Peyer's patch (tissue), 4 donors: ENCODE measurements around the gene TRMT2A. TPM values are rescaled to one million over a fixed set of nuclear protein-coding genes. Genes with fewer than 3 reads are reported as not detected.

Source experiments
- DNase-seq, 3 donors: peaks; one replicate each; pipeline ENCODE4 v3.0.0-alpha.2; 2017 to 2019
- H3K27ac ChIP-seq, 4 donors: fragments of 200-600 bp; sonication (generic); one replicate each; pipeline ENCODE4 v1.5.1; 2016 to 2019
- H3K27me3 ChIP-seq, 2 donors: fragments of 200-600 bp; sonication (generic); one replicate each; pipeline ENCODE4 v1.5.1; 2019
- H3K36me3 ChIP-seq, 3 donors: fragments of 200-600 bp; sonication (generic); one replicate each; pipeline ENCODE4 v1.5.1; 2016 to 2019
- H3K4me1 ChIP-seq, 4 donors: fragments of 200-600 bp; sonication (generic); one replicate each; pipeline ENCODE4 v1.5.1; 2016 to 2019
- H3K4me3 ChIP-seq, 4 donors: fragments of 200-600 bp; sonication (generic); 1 replicate in 3 of 4; 2 replicates in 1 of 4; pipeline ENCODE4 v1.5.1; 2016 to 2019; ENCODE audit warnings: mild to moderate bottlenecking in 1 of 4
- H3K9me3 ChIP-seq, 4 donors: fragments of 200-600 bp; sonication (generic); one replicate each; pipeline ENCODE4 v1.5.1; 2016 to 2019; ENCODE audit warnings: mild to moderate bottlenecking in 1 of 4
- CTCF ChIP-seq, 6 experiments: fragments of 450-650 bp in 4 of 6; fragments of 200-600 bp in 2 of 6; sonication (generic) in 1 of 6; IDR thresholded peaks; one replicate each; pipeline ENCODE4 v1.5.1; 2017 to 2019; ENCODE audit warnings: antibody characterized with exemption in 6 of 6, mild to moderate bottlenecking in 3 of 6, moderate library complexity in 1 of 6
- POLR2A ChIP-seq, 2 donors: fragments of 450-650 bp; IDR thresholded peaks; one replicate each; pipeline ENCODE4 v1.5.1; 2017; ENCODE audit warnings: antibody characterized with exemption in 2 of 2, mild to moderate bottlenecking in 2 of 2, moderate library complexity in 2 of 2
- total RNA-seq, 4 donors: library from RNA; depleted of rRNA; stranded (reverse); fragments of >200 nt; gene quantifications; one replicate each; pipeline ENCODE4 v1.1.0, GENCODE V29; 2016

Gene TRMT2A
- total RNA-seq, 4 donors from 2014 or later = 26.8 to 134 (median 86.9) TPM

GRCh38 chr22:20138868-20139267, 21.8 kb upstream of the TRMT2A start:
- H3K9me3 ChIP-seq = no peaks in the 10 kb centered on the region
- TF ChIP-seq POLR2A (IDR thresholded peaks at IDR 0.05) = no peak
- no peak for TF ChIP-seq CTCF (IDR thresholded peaks at IDR 0.05)
- H3K4me3 ChIP-seq = no peak overlapping the region
- no peak overlapping the region for H3K27ac ChIP-seq
- peaks cover 0 to 8% (median 0%) of the 10 kb centered on the region in 3 donors for H3K36me3 ChIP-seq
- no peak for DNase-seq
- H3K27me3 ChIP-seq = no peaks in the 10 kb centered on the region
- peaks cover 0 to 23% (median 3%) of the 10 kb centered on the region in 4 donors for H3K4me1 ChIP-seq

GRCh38 chr22:20138417-20138738, 21.4 kb upstream of the TRMT2A start:
- DNase-seq = no peak
- peaks cover 0 to 8% (median 0%) of the 10 kb centered on the region in 3 donors for H3K36me3 ChIP-seq
- H3K4me1 ChIP-seq = peaks cover 0 to 28% (median 6%) of the 10 kb centered on the region in 4 donors
- H3K27ac ChIP-seq = no peak overlapping the region
- no peaks in the 10 kb centered on the region for H3K9me3 ChIP-seq
- no peak for TF ChIP-seq CTCF (IDR thresholded peaks at IDR 0.05)
- no peak overlapping the region for H3K4me3 ChIP-seq
- no peaks in the 10 kb centered on the region for H3K27me3 ChIP-seq

- no peak for TF ChIP-seq CTCF (IDR thresholded peaks at IDR 0.05)
- TF ChIP-seq POLR2A (IDR thresholded peaks at IDR 0.05) = no peak
- peaks cover 0 to 33% (median 10%) of the 10 kb centered on the region in 4 donors for H3K4me1 ChIP-seq
- H3K4me3 ChIP-seq = no peak overlapping the region
- H3K27ac ChIP-seq = no peak overlapping the region
- H3K36me3 ChIP-seq = peaks cover 0 to 8% (median 0%) of the 10 kb centered on the region in 3 donors
- H3K9me3 ChIP-seq = no peaks in the 10 kb centered on the region
- H3K27me3 ChIP-seq = no peaks in the 10 kb centered on the region
- no peak for DNase-seq
Measured at GRCh38 chr22:20137671-20138416, 20.8 kb upstream of the TRMT2A start.

GRCh38 chr22:20137113-20137512, 20.1 kb upstream of the TRMT2A start:
- no peak for TF ChIP-seq CTCF (IDR thresholded peaks at IDR 0.05)
- TF ChIP-seq POLR2A (IDR thresholded peaks at IDR 0.05) = no peak
- Histone ChIP-seq H3K36me3 (peaks cover 0 to 8% (median 0%) of the 10 kb centered on the region in 3 donors), H3K9me3 (no peaks in the 10 kb centered on the region), H3K4me1 (peaks cover 0 to 39% (median 16%) of the 10 kb centered on the region in 4 donors), H3K4me3 (no peak overlapping the region), H3K27me3 (no peaks in the 10 kb centered on the region), H3K27ac (no peak overlapping the region)
- no peak for DNase-seq

GRCh38 chr22:20136603-20136873, 19.5 kb upstream of the TRMT2A start:
- no peaks in the 10 kb centered on the region for H3K9me3 ChIP-seq
- no peak for DNase-seq
- H3K27me3 ChIP-seq = no peaks in the 10 kb centered on the region
- TF ChIP-seq POLR2A (IDR thresholded peaks at IDR 0.05) = no peak
- TF ChIP-seq CTCF (IDR thresholded peaks at IDR 0.05) = no peak
- H3K4me3 ChIP-seq = no peak overlapping the region
- peaks cover 0 to 39% (median 16%) of the 10 kb centered on the region in 4 donors for H3K4me1 ChIP-seq
- no peak overlapping the region for H3K27ac ChIP-seq
- peaks cover 0 to 8% (median 0%) of the 10 kb centered on the region in 3 donors for H3K36me3 ChIP-seq
